ENCODE results near the gene CPS1.

CPS1 gene

GRCh38 chr2:210604666-210605065, 48.3 kb downstream of the CPS1 start:
- no peak for DNase-seq (ENCODE audit: low read depth in 2 of 2, low spot score in 1 of 2)

- DNase-seq (ENCODE audit: low read depth in 2 of 2, low spot score in 1 of 2), result no peak
Measured at GRCh38 chr2:210606001-210606400, 49.6 kb downstream of the CPS1 start.

GRCh38 chr2:210611466-210611865, 55.1 kb downstream of the CPS1 start:
- no peak for DNase-seq (ENCODE audit: low read depth in 2 of 2, low spot score in 1 of 2)

GRCh38 chr2:210616074-210616473, 59.7 kb downstream of the CPS1 start:
- DNase-seq (ENCODE audit: low read depth in 2 of 2, low spot score in 1 of 2), result no peak

GRCh38 chr2:210617318-210617717, 60.9 kb downstream of the CPS1 start:
- no peak for DNase-seq (ENCODE audit: low read depth in 2 of 2, low spot score in 1 of 2)

GRCh38 chr2:210617732-210618330, 61.4 kb downstream of the CPS1 start:
- no peak for DNase-seq (ENCODE audit: low read depth in 2 of 2, low spot score in 1 of 2)

GRCh38 chr2:210620456-210620855, 64.1 kb downstream of the CPS1 start:
- no peak for DNase-seq (ENCODE audit: low read depth in 2 of 2, low spot score in 1 of 2)

GRCh38 chr2:210623506-210623905, 67.1 kb downstream of the CPS1 start:
- no peak for DNase-seq (ENCODE audit: low read depth in 2 of 2, low spot score in 1 of 2)

GRCh38 chr2:210626849-210627248, 70.5 kb downstream of the CPS1 start:
- no peak for DNase-seq (ENCODE audit: low read depth in 2 of 2, low spot score in 1 of 2)

- no peak for DNase-seq (ENCODE audit: low read depth in 2 of 2, low spot score in 1 of 2)
Measured at GRCh38 chr2:210630873-210631560, 74.6 kb downstream of the CPS1 start.

GRCh38 chr2:210633699-210634098, 77.3 kb downstream of the CPS1 start:
- DNase-seq (ENCODE audit: low read depth in 2 of 2, low spot score in 1 of 2), result no peak

GRCh38 chr2:210635257-210635656, 78.9 kb downstream of the CPS1 start:
- no peak for DNase-seq (ENCODE audit: low read depth in 2 of 2, low spot score in 1 of 2)

GRCh38 chr2:210642333-210642732, 85.9 kb downstream of the CPS1 start:
- DNase-seq (ENCODE audit: low read depth in 2 of 2, low spot score in 1 of 2), result no peak

- no peak for DNase-seq (ENCODE audit: low read depth in 2 of 2, low spot score in 1 of 2)
Measured at GRCh38 chr2:210647151-210647550, 90.8 kb downstream of the CPS1 start.

- DNase-seq (ENCODE audit: low read depth in 2 of 2, low spot score in 1 of 2), result no peak
Measured at GRCh38 chr2:210654091-210654490, 97.7 kb downstream of the CPS1 start.

- no peak for DNase-seq (ENCODE audit: low read depth in 2 of 2, low spot score in 1 of 2)
Measured at GRCh38 chr2:210655229-210655975, 99.0 kb downstream of the CPS1 start.

GRCh38 chr2:210657874-210658273, 101.5 kb downstream of the CPS1 start:
- DNase-seq (ENCODE audit: low read depth in 2 of 2, low spot score in 1 of 2), result no peak

GRCh38 chr2:210660751-210661150, 104.4 kb downstream of the CPS1 start:
- no peak for DNase-seq (ENCODE audit: low read depth in 2 of 2, low spot score in 1 of 2)

- DNase-seq (ENCODE audit: low read depth in 2 of 2, low spot score in 1 of 2), result no peak
Measured at GRCh38 chr2:210662560-210662959, 106.2 kb downstream of the CPS1 start.

- no peak for DNase-seq (ENCODE audit: low read depth in 2 of 2, low spot score in 1 of 2)
Measured at GRCh38 chr2:210663631-210664089, 107.3 kb downstream of the CPS1 start.

GRCh38 chr2:210667711-210668110, 111.3 kb downstream of the CPS1 start:
- DNase-seq (ENCODE audit: low read depth in 2 of 2, low spot score in 1 of 2), result no peak

GRCh38 chr2:210671065-210671464, 114.7 kb downstream of the CPS1 start:
- DNase-seq (ENCODE audit: low read depth in 2 of 2, low spot score in 1 of 2), result no peak
